ENCODE measurements around the gene TBCD.
A peak's percentile ranks its signal among the peaks of the same experiment; 100 is the strongest.

TBCD gene

DNA sequence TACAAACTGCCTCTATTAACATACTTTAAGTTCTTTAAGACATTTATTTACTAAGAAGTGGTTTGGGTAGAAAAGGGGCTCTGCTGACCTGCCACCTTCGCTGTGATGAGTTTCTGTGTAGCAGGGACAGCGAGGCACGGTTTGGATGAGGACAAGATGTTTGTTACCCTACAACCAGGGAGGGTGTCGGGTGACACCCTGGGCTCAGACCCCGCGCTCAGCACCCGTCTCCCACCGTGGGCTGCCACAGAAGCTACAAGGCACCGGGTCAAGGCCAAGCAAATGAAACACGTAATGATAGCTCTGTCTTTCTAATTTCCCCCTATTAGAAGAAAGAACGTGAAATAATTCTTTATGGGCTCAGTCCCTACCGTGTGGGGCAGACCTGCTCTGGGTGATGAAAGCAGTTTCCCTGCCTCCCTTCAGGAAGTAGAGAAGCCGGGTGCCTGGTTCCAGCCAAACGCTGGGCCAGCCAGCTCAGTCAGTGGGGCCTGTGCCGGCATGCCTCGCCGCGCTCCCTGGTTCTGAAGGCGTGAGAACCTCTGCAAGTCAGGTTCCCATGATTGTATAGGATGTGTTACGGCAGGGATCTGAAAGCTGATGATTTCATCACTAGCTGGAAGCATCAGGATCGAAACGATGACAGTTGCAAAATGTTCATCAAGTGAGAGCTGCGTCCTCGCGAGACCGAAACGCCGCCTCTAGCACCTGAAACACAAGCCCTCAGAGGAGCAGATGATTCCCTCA is 84.1 kb downstream of the TBCD start:
- no peak for DNase-seq

GRCh38 chr17:82836823-82837357 is 85.0 kb downstream of the TBCD start:
- no peak for DNase-seq

GRCh38 chr17:82837586-82838320 is 85.9 kb downstream of the TBCD start:
- DNase-seq, result no peak

DNA sequence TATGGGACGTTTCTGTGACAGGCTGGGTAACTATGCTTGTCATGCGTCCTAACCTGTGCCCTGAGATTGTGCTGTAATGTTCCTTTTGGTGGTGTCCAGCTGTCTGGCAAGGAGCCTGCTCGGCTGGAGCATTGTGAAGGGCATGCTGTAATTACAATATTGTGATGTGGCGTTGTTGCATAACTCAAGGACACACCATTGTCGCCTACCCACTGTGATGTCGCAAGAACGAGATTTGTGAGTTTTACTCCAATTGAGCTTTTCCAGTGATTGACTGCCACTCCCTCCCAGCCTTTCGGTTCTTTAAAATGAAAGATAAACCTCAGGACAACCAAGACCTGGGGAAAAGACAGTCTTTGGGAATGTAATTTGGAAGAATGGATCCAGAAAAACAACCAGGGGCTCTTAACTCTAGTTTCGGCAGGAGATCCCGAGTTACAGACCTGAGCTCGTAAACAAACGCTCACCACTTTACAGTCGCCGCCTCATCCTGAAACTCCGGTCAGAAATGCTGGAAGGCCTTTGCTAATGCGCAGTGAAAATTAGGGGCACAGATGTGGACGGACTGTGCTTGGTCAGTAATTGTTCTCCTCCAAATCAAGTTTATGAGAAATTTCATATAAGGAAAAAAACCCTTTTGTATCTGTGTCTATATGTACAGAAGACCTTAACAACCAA is 86.7 kb downstream of the TBCD start:
- DNase-seq, result no peak

DNA sequence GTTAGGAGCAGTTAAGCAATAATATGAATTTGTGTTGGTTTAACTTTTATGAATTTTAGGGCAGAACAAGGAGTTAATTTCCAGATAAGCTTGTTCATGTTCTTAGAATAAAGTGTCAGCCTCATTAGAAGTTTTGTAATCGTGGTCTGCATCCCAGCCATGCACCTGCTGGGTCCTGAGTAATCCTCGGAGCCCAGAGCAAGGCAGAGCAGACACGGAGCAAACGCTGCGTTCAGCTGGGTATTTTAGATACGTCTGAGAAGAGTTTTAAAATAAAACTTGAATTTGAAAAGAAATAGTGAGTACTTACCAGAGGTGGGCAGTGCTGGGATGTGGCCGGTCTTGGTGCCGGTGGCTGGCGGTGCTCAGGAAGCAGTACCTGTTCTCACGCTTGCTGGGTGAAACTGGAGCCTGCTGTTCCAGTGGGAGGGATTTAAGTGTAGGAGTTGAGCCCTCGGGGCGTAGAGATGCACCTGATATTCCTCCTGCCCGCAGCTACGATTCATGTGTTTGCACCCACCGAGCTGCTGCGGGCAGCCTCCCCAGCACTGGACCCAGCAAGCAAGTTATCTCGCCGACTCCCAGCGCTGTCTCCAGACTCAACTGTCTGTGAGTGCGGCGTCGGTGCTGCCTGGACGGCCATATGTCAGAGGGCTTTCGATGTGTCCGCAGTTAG is 87.9 kb downstream of the TBCD start, which contains the start of gene ZNF750:
Gene ZNF750, minus strand, starts transcription at position 406 of the 676 bp plus-strand sequence. CDS start 7,568 bp downstream, outside the sequence.
- no peak for DNase-seq

GRCh38 chr17:82840431-82840831 is 88.6 kb downstream of the TBCD start:
- no peak for DNase-seq

GRCh38 chr17:82841921-82842596 is 90.2 kb downstream of the TBCD start:
- no peak for DNase-seq

DNA sequence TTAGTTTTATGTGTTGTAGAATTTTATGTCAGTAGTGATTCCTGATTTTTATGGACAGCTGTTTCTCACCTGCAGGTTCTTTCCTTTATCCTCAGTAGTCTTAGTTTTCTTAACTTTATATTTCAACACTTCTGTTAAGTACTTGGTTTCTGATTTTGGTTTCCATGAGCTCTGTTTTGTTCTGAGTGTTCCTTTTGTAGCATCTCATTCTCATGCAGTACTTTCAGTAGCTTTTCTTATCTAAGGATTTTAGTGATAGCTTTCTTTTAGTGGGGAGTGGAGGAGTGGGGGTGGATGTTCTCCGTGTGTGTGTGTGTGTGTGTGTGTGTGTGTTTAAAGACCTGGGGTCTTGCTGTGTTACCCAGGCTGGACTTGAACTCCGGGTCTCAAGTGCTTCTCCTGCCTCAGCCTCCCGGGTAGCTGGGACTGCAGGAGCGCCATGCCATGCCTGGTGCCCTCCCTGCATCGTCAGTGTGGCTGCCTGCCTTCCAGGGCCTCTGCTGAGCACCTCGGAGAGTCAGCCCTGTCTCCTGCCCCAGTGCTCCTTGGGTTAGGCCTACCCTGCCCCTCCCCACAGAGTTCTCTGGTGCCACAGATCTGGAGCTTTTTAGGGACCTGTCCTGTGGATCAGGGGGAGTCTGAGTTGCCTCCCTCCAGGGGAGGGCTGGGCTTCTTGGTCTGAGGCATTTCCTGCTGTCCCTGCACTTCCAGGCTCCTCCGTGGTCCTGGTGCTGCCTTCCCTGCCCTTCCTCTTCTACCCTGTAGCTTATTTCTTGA is 92.2 kb downstream of the TBCD start:
- no peak for DNase-seq

- no peak for DNase-seq
Measured at GRCh38 chr17:82844796-82845162, 92.9 kb downstream of the TBCD start.

GRCh38 chr17:82845163-82845807 is 93.4 kb downstream of the TBCD start:
- no peak for DNase-seq

DNA sequence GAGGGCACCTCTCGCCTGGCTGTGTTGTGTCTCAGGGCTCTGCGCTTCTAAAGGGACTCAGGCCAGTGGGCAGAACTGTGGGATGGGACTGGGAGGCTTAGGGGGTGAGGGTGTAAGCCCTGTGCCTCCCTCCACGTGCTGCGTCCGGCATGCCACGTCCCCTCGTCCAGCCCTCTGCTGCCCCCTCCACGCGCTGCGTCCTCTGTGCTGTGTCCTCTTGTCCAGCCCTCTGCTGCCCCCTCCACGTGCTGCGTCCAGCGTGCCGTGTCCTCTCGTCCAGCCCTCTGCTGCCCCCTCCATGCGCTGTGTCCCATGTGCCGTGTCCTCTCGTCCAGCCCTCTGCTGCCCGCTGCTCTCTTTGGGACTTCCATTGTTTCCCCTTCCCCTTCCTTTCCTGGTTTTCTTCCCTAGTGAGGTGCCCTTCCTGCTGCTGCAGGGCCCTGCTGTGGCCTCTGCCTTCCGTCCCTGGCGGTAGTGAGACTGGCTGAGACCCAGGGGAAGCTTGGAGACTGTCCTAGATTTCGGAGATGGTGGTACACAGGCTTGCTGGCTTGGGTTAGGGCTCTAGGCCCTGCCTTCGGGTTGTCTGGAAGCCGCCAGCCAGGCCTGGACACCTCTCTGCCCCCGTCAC is 94.3 kb downstream of the TBCD start:
- DNase-seq, result no peak

DNA sequence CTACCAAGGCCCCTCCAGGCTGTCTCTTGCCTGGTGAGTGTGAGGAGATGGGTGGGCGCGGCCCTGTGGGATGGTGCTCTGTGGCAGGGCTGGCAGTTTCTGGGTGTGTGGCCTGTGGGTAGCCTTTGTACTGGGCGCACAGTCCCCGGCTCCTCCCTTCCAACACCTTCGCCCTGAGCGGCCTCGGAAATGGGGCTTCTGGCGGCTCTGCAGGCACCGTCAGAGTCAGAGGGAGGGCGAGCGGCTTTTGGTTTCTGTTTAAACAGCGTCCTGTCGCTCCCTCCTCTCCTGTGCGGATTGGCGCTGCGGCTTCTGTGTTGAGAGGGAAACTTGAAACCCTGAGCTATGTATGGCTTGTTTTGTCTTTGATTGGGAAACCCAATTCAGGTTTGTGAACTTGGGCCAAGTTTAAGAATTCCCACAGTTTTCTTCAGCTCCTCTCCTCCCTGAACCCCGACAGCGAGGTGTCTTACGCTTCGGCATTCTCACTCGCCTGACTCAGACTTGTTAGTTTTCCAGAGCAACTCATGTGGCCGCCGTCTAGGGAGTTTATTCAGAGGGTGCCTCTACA is 96.2 kb downstream of the TBCD start:
- DNase-seq, result no peak

DNA sequence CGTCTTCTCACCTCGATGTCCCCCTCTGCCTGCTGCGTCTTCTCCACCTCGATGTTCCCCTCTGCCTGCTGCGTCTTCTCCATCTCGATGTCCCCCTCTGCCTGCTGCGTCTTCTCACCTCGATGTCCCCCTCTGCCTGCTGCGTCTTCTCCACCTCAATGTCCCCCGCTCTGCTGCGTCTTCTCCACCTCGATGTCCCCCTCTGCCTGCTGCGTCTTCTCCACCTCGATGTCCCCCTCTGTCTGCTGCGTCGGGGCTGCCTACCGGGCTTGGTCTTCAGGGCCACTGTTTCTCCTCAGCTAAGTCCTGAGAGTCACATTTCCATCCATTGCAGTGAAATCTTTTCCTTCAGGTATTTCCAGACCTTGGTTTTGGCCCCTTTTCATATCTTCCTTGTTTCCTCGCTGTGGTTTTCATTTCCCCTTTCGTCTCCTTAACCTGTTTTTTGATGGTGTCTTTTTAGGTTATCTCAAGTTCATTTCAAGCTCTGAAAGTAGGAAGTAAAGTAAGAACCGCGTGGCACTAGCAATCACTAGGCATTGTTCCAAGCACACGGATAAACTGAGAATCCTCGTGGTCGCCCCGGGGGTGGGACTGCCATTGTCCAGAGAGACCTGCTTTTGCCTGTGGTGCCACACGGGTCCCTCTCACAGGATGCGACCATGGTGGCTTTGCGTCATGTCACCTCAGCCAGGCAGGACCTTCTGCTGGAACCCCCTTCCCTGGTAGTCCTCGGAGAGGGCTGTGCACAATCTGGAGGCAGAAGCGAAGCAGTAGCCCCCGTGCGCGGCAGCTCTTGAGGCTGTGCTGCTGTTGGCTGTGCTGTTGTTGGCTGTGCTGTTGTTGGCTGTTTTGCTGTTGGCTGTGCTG is 97.4 kb downstream of the TBCD start:
- no peak for DNase-seq

DNA sequence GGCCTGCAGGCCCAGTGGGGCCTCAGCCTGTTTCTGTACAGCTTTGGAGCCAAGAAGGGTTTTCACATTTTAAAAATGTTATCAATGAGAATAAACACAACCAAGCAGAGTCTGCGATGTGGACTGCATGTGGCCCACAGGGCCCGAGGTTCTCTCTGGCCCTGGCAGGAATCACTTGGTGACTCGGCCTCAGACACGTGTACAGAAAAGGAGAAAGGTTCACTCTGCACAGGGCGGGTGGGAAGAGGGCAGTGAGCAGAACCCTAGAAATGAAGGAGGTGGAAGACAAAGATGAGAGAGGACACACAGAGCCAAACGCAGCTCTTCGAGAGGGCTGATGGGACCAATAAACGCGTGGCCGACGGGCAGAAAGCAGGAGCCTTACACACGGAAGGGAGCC is 99.5 kb downstream of the TBCD start:
- DNase-seq, result no peak

GRCh38 chr17:82854226-82854625 is 102.4 kb downstream of the TBCD start:
- DNase-seq, result no peak

- no peak for DNase-seq
Measured at GRCh38 chr17:82856361-82856760, 104.5 kb downstream of the TBCD start.

GRCh38 chr17:82858376-82859126 is 106.7 kb downstream of the TBCD start:
- DNase-seq, result peak; percentile 41

Data from DMS53 (cell line).